Epithelial cell of proximal tubule (primary cell): ENCODE results near the gene MAGI2. TPM values are rescaled to one million over a fixed set of nuclear protein-coding genes. Genes with fewer than 3 reads are reported as not detected.
"Not testable (repeated sequence)": the region's sequence is repeated elsewhere in the genome, so short reads cannot be mapped to it uniquely, and the experiment has no call there.

Source experiments
- DNase-seq: peaks from one replicate; pipeline ENCODE4 v3.0.0-alpha.2; 2011; ENCODE audit warnings: low read depth
- H3K4me3 ChIP-seq: 2 replicates; pipeline ENCODE4 v1.5.1; 2011; ENCODE audit warnings: low read depth, mild to moderate bottlenecking, low read length
- total RNA-seq: library from RNA; depleted of rRNA; stranded (reverse); fragments of >200 nt; gene quantifications from 2 replicates; pipeline ENCODE4 v1.2.3, GENCODE V29; 2015
- TF ChIP-seq, protein P1 (sequence below): conservative IDR thresholded peaks from 2 replicates; pipeline ENCODE4 v1.5.1; 2012; ENCODE audit warnings: low read depth, mild to moderate bottlenecking, low read length

MAGI2 gene
- total RNA-seq, 1 donor from 2014 or later = 0.92 TPM

DNA sequence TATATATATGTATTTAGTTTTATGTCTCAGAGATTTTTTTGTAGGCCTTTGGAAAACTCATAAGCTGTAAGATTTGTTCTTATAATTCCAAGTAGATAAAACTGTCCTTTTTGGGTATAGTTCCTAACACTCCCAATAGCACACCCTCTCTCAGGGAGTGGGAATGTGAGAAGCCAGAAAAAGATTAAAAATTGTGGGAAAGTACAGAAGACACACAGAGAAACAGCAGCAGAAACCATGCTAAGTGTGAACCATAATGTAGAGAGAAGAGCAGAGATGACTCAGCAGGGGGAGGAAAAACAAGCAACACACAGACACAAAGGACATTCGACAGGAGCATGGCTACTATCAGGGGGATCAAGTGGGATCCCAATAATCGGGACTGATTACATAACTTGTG, 401.6 kb downstream of the MAGI2 start:
- TF ChIP-seq, protein P1, sequence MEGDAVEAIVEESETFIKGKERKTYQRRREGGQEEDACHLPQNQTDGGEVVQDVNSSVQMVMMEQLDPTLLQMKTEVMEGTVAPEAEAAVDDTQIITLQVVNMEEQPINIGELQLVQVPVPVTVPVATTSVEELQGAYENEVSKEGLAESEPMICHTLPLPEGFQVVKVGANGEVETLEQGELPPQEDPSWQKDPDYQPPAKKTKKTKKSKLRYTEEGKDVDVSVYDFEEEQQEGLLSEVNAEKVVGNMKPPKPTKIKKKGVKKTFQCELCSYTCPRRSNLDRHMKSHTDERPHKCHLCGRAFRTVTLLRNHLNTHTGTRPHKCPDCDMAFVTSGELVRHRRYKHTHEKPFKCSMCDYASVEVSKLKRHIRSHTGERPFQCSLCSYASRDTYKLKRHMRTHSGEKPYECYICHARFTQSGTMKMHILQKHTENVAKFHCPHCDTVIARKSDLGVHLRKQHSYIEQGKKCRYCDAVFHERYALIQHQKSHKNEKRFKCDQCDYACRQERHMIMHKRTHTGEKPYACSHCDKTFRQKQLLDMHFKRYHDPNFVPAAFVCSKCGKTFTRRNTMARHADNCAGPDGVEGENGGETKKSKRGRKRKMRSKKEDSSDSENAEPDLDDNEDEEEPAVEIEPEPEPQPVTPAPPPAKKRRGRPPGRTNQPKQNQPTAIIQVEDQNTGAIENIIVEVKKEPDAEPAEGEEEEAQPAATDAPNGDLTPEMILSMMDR = no peak
- no peak for DNase-seq
- H3K4me3 ChIP-seq = no peak overlapping the region

DNA sequence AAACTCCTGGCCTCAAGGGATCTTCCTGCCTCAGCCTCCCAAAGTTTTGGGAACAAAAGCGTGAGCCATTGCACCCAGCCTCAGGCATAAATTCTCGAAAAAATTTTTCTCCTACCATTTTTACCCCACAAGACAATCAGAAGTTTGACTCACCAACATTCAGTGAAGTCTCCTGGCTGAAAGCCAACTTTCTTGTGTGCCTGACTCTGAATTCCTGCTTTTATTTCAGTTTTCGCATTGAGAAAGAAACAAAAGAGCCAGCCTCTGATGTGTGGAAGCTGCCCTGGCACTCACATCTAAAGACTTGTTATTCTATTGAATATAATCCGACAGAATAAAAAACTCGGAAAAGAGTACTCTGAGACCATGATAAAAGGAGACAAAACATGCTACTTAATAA, 402.9 kb downstream of the MAGI2 start:
- TF ChIP-seq, protein P1 = no peak
- H3K4me3 ChIP-seq = no peak overlapping the region
- no peak for DNase-seq

- DNase-seq = no peak
- TF ChIP-seq, protein P1 = no peak
- H3K4me3 ChIP-seq = no peak overlapping the region
Measured at GRCh38 chr7:79046061-79046460, 407.4 kb downstream of the MAGI2 start.

DNA sequence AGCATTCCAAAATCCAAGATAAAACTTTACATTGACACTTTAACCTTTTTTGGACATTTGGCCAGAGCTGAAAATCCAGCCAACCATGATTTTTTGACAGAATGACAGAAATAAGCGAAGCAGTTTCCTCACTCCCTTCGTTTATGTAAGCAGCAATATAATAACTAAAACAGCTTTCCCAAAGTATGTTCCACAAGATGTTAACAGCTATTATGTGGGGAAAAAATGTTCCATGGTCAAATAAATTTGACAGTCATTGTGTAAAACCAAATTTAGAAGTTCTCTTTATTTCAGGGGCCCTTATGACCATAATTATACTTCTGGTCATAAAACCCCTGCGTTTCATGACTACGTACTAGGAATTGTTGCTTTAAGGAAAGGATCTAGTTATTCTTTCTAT, 416.5 kb downstream of the MAGI2 start:
- no peak overlapping the region for H3K4me3 ChIP-seq
- no peak for DNase-seq
- TF ChIP-seq, protein P1 = no peak

DNA sequence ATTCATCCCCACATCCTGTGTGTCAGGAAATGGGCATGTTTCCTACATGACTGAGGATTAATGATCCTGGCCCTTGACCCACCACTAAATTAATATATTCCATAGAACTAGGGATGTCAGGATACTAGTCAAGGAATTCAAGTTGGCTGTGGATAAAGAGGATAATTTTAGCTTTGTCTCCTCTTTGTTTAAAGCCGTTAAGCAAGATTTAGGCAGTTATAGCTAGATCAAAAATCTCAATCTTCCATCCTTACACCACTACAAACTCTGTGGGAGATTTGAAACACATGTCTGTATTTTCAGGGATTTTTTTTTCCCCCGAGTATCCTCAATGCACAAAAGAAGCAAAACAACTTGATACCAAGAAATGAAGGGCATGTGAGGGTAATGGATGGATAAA, 417.1 kb downstream of the MAGI2 start:
- H3K4me3 ChIP-seq = no peak overlapping the region
- TF ChIP-seq, protein P1 = no peak
- no peak for DNase-seq

GRCh38 chr7:79035858-79036257, 417.6 kb downstream of the MAGI2 start:
- no peak overlapping the region for H3K4me3 ChIP-seq
- TF ChIP-seq, protein P1 = no peak
- no peak for DNase-seq

GRCh38 chr7:79034730-79035129, 418.7 kb downstream of the MAGI2 start:
- TF ChIP-seq, protein P1 = no peak
- no peak for DNase-seq
- no peak overlapping the region for H3K4me3 ChIP-seq

DNA sequence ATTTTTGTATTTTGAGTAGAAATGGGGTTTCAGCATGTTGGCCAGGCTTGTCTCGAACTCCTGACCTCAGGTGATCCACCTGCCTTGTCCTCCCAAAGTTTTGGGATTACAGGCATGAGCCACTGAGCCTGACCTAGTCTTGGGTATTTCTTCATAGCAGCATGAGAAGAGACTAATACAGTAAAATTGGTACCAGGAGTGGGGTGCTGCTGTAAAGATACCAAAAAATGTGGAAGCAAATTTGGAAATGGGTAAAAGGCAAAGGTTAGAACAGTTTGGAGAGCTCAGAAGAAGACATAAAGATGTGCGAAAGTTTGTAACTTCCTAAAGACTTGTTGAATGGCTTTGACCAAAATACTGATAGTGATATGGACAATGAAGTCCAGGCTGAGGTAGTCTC, 433.8 kb downstream of the MAGI2 start:
- DNase-seq, H3K4me3 ChIP-seq: not testable (repeated sequence)
